HG02885 (cell line): ENCODE data around the gene IRX3.

Experiments
- ATAC-seq: cut with Tn5 transposase; IDR thresholded peaks from one replicate; pipeline ENCODE4 v1.9.1; 2021; ENCODE audit warnings: mild to moderate bottlenecking; ENCODE audit not compliant: unreplicated experiment, poor library complexity

IRX3 gene

DNA sequence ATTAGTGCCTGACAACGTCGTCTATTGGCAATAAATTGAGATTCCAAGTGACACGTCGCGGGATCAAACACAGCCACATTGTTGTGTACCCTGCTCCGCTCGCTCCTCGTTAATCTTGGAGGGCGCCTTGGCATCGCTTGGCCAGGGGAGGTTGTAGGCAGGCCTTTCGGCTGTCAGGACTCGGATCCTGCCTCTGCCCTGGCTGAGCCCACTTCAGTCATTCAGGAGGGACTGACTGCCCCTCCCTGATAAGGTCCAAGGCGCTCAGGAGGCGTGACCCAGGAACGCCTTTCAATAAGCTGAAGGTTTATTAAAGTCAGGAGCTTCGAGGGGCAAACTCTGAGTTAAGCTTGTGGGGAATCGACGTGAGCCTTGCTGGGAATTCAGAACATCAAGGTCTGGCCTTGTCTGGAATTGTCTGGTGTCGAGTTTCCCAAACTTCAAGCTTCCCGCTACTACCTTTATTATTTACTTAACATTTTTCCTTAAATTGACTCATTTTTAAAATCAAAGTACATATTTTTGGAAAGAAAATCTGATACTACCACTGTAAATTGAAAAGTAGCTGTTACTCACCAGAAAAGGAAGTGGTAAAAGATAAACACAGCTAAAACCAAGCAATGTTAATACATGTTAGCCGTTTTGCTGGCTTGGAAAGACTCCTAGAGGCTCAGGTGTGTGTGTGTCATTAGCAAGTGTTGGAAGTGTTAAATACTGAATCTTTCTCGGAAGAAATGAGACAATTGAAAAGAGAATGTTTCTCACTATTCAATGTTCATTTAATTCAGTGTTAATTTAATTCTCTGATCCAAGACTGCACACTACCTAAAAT, 5.3 kb upstream of the IRX3 start:
- ATAC-seq: no peak

DNA sequence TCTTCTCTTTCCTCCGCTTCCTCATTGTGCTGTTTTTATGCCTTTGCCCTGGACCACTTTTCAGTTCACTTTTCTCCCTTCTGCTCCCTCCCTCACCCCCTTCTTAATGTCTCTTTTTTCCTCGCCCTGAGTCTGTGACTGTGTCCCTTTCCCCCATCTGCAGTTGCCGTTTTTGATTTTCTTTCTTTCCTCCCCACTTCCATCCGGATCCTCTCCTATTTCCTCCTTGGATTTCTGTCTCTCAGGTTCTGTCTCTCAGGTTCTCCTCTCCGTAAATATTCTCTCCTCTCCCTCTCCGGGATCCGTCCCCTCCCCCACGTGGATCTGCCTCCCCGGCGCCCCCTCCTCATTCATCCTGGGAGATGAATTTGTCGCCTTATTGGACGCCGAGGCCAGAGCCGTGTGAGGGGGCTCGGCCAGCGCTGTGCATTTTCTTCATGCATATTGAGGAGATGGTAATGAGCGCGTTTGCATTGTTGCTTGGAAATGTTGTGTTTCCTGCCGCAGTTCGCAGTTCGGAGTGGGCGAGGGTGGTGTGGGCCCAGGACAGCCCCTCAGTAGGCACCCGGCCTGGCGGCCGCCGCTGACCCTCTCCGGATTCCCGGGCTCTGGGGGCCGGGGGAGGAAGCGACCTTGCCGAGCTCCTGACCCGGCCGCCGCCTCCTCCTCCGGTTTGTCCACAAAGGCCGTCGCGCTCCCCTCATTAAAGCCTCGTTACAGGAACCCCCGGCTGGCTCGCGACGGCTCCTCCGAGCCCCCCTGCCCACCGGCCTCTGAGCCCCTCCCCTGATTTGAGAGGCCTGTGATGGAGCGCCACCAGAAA, 4.5 kb upstream of the IRX3 start:
- ATAC-seq: no peak

DNA sequence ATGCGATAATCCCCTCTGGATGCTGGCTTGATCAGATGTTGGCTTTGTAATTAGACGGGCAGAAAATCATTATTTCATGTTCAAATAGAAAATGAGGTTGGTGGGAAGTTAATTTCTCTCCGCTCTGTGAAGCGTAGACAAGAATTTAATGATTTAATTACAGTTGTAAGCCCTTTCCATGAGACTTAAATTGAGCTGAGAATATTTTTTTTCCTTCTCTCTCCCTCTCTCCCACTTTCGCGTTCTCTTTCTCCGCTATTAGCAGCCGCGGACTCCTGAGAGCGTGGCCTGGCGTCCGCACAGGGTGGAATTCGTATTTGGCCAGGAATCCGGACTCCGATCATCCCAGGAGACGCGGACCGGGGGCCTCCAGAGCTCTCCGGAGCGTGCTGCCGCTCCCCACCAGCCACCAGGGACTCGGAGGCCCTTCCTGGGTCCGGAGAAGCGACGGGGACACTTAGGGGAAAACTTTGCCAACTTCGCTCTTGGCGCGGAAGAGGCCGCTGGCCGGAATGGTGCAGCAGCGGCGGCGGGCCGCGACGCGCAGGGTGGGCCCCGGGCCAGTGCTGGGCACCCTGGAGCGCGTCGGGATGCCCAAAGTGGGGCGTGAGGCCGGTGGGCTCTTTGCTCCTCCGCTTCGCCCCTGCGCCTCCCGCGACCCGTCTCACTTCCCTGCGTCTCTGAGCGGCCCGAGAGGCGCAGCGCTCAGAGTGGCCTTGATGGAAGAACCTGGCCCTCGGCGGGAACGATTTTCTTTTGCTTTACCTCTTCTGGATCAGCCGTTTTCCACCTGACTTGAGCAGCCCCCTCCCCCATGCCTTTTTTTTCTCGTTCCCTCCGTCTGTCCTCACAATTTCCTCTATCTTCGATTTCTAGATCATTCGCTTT, 3.6 kb upstream of the IRX3 start:
- no peak for ATAC-seq

DNA sequence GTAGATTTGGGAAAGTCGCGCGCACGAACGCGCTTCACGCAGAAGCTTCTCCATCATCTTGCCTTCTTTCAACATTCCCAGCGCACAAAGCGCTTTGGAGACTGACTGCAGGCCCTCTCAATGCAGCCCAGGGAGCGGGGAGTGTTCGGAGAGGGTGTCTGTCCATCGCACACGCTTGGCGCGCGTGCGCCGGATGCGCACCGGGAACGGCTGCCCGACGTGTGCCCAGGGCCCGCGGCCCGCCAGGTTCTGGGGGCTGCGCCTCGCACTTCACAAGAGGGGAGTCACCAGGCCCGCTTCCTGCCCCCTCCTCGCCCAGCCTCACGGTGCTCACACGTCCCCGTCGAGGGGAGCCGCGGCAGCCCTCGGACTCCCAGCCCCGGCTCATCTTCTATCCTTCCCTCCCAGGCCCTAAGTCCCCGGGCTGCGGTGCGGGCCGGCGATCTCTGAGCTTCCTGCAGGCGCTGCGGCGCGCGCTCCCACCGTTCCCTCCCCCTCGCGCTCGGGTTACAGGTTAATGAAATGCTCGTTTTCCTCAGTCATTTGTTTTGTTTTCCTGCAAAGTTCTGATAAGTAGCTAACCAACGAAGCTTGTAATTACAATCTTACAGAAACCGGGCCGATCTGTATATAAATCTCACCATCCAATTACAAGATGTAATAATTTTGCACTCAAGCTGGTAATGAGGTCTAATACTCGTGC, 2.8 kb upstream of the IRX3 start:
- ATAC-seq: no peak

DNA sequence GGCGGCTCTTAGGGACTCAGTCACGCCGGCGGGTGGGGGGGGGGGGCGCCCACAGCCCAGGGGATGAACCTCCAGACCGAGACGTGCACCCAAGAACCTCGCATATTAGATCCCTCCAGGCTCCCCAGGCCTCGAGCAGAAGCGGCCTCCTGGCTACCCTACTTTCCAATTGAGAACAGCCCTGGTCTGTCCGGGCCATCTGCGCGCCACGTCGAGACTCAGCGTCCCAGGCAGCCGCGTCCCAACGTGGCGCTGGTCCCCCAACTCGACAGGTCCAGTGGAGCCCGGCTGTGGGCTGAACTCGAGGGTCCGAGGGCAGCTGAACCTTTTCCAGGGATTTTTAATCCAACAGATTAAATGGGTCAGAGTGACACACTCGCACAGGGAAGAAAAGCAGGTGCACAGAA, 2.3 kb upstream of the IRX3 start:
- no peak for ATAC-seq

DNA sequence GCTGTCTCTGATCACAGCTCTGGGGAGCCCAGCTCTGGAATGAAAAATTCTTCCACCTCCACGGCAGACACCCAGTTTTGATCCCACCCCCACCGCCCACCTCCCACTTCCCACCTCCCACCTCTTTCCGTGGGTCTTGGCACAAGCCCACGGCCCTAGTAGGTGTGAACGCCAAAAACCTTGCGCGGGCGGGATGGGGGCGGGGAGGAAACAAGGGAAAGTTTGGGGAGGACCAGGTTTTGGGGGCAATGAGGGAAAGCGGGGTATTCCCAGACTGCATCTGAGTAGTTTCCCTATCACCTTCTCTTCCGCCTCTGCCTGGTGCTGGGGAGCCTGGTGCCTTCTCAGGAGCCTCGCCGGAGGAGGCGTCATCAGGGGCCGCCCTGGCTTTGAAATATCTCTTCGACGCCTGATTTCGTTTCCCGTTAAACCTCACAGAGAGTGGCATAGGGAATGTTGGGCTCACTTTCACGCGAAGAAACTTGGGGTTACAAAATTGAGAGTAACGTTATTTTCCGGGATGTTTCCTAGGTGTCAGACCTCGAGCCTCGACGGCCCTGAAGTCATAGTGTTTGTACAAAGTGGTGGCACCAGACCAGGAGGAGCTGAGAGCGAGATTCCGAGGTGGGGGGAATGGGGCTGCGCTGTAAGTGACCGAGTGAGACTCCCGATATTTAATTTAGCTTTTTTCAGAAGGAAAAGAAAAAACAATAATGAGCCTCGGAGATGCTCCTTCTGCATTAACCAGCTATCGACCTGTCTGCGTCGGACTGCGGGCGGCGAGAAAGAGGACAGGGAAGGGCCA, 1.6 kb upstream of the IRX3 start:
- ATAC-seq: no peak

DNA sequence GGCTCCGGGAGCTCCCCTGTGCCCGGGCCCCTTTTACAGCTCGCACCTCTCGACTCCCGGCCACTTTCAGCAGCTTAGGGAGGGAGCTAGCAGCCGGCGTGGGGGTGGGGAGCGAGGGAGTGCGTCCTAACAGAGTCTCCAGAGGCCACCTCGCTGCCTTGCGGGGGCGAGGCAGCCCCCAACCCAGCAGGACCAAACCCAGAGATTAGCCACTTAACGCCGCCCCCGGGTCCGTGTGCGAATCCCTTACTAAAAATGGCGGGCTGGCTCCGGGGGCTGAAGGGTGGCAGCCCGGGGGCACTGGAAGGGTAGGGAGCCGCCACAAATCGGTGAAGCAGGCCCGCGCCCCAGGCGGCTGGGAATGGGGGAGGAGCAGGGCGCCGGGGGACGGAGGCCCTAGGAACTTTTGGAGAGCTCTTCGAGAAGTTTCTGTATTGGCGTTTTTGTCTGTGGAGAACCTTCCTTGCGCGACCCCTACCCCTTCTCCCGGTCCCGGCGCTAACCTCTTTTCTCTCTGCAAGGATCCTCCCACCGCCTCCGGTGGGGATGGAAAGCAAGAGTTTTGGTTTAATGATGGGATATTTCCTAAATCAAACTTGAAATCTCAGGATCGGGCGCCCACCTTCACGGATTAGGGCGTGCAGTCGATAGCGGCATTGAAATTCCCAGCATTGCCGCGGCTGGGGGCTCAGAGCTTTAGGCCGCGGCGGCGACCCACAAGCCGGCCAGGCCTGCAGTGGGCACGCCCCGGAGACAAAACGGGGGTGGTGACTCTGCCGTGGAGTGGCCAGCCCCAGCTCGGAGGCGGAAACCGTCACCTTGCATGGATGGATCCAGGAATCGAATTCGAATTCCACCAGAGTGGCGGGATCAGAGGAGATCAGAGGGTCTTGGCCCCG, 793 bp upstream of the IRX3 start:
- no peak for ATAC-seq

DNA sequence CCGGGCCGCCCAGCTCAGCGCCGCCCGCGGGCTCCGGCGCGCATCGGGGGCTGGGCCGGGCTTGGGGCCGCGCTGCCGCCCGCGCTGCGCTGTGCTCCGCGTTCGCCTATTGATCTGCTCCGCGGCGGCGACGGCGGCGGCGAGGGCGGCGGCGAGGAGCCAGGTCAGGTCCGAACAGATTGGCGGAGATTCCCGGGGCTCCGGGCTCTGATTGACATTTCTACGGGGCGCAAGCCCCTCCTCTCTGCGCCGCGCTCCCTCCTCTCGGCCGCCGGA, 559 bp downstream of the IRX3 start:
- no peak for ATAC-seq

DNA sequence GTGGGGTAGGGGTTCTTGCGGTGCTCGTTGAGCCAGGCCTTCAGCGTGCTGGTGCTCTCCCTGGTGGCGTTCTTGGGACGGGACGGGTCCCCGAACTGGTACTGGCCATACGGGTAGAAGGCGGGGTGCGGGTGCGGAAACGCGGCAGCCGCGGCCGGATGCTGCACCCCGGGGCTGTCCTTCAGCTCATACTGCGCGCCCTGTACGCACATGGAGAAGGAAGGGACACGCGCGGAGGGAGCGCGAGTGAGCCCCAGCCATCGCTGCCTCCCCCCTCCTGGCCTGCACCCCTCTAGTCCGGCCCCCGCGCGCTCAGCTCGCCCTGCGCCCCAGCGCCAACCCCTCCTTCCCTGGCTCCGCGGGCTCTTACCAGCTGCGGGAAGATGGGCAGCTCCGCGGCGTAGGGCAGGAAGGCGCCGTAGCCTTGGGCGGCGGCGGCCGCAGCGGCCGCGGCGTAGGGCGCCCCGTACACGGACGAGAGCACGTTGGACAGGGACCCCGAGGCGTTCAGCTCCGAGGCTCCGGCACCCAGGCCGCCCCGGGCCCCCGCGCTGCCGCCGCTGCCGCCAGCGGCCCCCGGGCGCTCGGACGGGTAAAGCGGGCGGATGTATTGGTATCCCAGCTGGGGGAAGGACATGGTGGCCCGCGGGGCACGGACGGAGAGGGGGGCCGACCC, 1.0 kb downstream of the IRX3 start:
- ATAC-seq: no peak

DNA sequence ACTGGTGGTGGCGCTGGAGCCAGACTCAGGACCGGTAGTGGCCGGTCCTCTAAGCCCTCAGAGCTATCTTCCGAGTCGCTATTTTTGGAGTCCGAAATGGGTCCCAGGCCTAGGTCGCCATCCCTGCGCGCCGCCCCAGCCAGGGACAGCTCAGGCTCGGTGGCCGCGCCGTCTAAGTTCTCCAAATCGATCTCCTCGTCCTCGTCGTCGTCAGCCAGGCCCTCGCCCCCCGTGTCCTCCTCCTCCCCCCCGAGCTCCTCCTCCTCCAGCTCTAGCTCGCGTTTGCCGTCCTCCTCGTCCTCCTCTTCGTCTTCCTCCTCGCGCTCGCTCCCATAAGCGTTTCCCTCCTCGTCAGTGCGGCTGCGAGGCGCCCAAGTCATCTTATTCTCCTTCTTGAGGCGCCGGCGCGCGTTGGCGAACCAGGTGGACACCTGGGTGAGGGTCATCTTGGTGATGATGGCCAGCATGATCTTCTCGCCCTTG, 1.6 kb downstream of the IRX3 start:
- no peak for ATAC-seq

DNA sequence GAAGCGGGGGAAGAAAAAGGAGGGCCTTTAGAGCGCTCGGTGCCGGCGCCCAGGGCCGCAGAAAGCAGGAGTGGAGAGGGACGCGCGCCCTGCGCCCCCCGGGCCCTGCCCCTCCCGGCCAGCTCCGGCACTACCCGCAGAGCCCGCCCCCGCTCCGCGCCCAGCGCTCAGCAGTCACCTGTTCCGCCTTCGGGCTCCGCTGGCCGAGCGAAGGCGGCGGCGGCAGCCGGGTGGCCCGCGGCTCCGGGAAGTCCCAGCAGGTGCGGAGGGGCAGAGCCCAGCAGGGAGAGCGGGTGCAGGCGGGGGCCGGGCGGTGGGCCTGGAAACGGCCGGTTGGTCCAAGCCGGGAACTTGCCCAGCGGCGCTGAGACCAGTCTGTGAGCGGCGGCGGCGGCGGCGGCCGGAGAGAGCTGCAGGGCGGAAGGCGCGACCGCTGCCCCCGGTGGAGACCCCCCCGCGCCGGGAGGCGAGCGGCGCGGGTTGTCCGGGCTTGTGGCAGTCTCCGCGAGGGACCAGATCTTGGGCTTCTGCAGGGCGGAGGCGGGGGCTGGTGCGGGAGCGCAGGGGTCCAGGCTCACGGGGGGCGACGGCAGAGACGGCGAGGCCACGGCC, 2.2 kb downstream of the IRX3 start:
- no peak for ATAC-seq

DNA sequence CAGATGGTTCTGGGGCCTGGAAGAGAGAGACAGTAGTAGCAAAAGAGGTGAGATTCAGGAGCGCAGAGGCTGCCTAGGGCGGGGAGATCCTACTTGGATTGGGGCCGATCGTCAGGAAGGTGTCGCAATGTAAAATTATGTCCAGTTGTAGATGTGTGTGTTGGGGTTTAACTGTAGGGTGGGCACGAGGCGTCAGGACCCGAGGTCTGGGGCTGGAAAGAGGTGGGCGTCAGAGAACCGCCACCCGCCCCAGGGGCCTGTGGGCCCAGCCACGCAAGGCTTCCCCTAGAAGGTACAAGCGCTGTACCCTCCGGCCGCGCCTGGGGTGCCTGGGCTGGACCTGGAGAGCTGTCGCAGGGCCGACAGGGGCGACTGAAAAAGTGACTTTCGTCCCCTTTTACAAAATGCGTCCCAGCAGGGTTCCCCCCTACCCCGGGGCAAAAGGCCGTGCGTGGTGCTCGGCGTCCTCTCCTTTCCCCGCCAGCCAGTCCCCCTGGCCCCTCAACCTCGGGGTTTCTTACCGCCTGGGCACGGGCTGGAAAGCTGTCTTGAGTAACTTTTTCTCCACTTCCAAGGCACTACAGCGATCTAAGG, 2.8 kb downstream of the IRX3 start:
- ATAC-seq: no peak

DNA sequence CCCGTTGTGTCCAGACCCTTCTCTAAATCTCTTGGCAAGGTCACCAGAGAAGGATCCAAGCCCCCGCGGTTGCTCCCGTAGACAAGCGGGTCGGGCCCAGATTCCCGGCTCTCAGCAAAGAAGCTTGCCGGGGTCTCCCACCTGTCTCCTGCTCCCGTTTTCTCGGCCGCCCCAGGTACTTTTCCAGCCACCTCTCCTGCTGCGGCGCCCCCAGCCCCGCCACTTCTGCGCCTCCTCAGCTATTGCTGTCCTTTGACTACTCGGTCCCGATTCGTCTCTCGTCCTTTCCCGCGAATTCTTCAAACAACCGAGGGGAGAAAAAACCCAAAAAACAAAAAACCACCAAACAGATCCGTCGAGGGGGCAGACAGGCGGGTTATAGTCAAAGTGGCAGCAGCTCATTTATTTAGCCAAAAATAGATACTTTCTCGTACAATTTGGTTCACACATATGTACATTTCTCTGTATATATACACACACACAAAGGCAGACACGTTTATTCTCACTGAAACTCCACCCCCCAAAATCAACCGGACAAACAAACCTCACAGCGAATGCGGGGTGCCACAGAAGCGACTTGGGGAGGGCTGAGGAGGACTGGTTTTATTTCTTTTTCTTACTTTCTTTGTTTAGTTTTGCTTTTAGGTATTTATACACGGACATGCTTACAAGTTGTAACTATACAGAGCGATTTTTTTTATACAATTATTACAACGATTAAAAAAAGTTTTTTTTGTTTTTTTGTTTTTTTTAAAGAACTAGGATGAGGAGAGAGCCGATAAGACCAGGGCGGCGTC, 3.5 kb downstream of the IRX3 start:
- ATAC-seq: no peak

DNA sequence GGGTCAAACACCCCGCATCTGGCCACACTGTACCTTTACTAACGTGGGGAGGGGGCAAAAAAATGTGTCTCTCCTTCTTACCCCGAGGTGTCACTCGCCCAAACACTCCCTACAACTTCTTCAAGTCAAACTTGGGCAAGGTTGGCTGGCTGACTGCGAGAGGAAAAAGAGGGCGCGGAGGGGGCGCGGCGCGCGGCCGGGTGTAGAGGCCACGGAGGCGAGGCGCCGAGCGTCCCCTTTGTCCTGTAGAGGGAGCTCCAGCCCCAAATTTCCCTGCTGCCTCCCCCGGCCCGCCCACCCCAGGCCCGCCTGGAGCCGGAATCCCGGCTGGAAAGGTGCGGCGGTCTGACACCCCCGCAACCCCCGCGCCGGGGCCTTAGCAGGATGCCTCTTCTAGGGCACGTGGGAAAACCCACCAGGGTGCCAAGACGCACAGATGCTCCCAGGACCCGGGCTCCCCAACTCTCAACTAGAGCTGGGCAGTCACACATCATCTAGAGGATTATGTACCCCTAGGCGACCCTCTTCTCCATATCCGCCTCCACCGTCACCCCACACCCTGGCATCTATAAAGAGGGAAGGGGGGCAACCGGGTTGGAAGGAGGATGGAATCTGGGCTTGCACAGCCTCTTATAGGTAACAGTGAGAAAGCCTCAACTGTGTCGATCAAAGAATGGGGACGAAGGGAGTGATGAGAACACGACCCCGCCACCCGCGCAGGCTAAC, 4.2 kb downstream of the IRX3 start:
- peak; percentile 44 for ATAC-seq

DNA sequence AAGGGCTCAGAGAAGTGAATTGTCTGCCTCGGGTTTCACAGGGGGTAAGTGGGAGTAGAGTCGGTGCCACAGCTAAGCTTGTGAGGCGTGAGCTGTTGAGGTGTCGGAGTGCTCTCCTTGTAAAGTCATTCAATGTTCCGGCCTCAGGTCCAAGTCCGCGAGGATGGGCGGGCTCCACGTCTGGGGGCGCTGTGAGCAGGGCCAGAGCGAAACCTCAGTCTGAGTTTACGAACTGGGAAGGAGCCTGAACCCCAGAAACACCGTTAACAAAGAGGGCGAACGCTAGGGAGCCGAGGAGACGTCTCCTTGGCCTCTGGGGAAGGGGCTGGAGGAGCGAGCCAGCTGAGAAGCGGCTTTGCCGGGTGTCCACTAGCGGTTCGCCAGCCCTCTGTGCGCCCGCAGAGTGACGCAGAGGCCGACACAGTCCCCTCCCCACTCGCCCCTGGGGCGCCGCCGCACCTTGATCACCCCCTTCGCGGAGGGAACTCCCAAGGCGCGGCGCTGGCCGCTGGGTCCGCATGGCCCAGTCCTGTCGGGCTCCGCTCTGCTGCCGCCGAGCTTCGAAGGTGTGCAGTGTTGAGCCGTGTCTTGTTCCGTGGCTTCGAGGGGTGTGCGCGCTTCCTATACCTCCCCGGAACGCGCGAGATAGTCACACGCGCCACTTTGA, 4.9 kb downstream of the IRX3 start:
- no peak for ATAC-seq
